NCI-H524 (cell line): ENCODE results near the gene POLDIP2.
"Not testable (repeated sequence)": the region's sequence is repeated elsewhere in the genome, so short reads cannot be mapped to it uniquely, and the experiment has no call there.

Experiments
- DNase-seq, 2 experiments: peaks; one replicate each; lab custom pipeline; 2025; lab: John Stamatoyannopoulos, UW

Gene POLDIP2

GRCh38 chr17:28365487-28365886 is 8.2 kb upstream of the POLDIP2 start:
- peak; percentile 64 to 90 for DNase-seq

GRCh38 chr17:28364665-28365363 is 7.5 kb upstream of the POLDIP2 start, which contains the start of gene SEBOX:
SEBOX (minus strand) TSS chr17:28365199; CDS start chr17:28365151, 48 bp downstream.
- no peak for DNase-seq

- DNase-seq = no peak
Observed at GRCh38 chr17:28363776-28364650, 6.7 kb upstream of the POLDIP2 start.

- no peak for DNase-seq
Observed at GRCh38 chr17:28363186-28363585, 5.9 kb upstream of the POLDIP2 start.

- peak in 1 of 2 experiments; percentile 56 for DNase-seq
Observed at GRCh38 chr17:28357901-28358197, 522 bp upstream of the POLDIP2 start.

GRCh38 chr17:28350271-28350670 is 7.1 kb downstream of the POLDIP2 start:
- DNase-seq = no peak

- no peak for DNase-seq
Observed at GRCh38 chr17:28348979-28349378, 8.3 kb downstream of the POLDIP2 start.

- DNase-seq = no peak
Observed at GRCh38 chr17:28347261-28347891, 10.0 kb downstream of the POLDIP2 start.

- DNase-seq = peak in 1 of 2 experiments; percentile 28
Observed at GRCh38 chr17:28346746-28347246, 10.5 kb downstream of the POLDIP2 start.

- no peak for DNase-seq
Observed at GRCh38 chr17:28346199-28346580, 11.1 kb downstream of the POLDIP2 start.

GRCh38 chr17:28345419-28346198 is 11.7 kb downstream of the POLDIP2 start:
- peak; percentile 35 to 57 for DNase-seq

GRCh38 chr17:28344435-28344901 is 12.9 kb downstream of the POLDIP2 start:
- no peak for DNase-seq

- DNase-seq = no peak
Observed at GRCh38 chr17:28344011-28344410, 13.3 kb downstream of the POLDIP2 start.

- no peak for DNase-seq
Observed at GRCh38 chr17:28343491-28343932, 13.8 kb downstream of the POLDIP2 start.

GRCh38 chr17:28342313-28342712 is 15.0 kb downstream of the POLDIP2 start:
- no peak for DNase-seq

GRCh38 chr17:28341516-28341915 is 15.8 kb downstream of the POLDIP2 start:
- no peak for DNase-seq

- no peak for DNase-seq
Observed at GRCh38 chr17:28340374-28340773, 17.0 kb downstream of the POLDIP2 start.

GRCh38 chr17:28339431-28339830 is 17.9 kb downstream of the POLDIP2 start:
- no peak for DNase-seq

GRCh38 chr17:28338769-28339212 is 18.5 kb downstream of the POLDIP2 start:
- DNase-seq = not testable (repeated sequence)

GRCh38 chr17:28338056-28338768 is 19.1 kb downstream of the POLDIP2 start:
- no peak for DNase-seq
